Lower leg skin (tissue), 3 donors: Measurements from ENCODE around the gene BANP.

Experiments used
- POLR2A ChIP-seq, 2 donors: fragments of 450-650 bp; IDR thresholded peaks; one replicate each; pipeline ENCODE4 v1.6.1; 2016 to 2017; ENCODE audit warnings: antibody characterized with exemption in 2 of 2, mild to moderate bottlenecking in 1 of 2, moderate library complexity in 1 of 2
- TF ChIP-seq, protein P1 (sequence below), 3 donors: fragments of 450-650 bp; IDR thresholded peaks; one replicate each; pipeline ENCODE4 v1.5.1; 2016; ENCODE audit warnings: antibody characterized with exemption in 3 of 3, mild to moderate bottlenecking in 3 of 3, moderate library complexity in 2 of 3

DNA sequence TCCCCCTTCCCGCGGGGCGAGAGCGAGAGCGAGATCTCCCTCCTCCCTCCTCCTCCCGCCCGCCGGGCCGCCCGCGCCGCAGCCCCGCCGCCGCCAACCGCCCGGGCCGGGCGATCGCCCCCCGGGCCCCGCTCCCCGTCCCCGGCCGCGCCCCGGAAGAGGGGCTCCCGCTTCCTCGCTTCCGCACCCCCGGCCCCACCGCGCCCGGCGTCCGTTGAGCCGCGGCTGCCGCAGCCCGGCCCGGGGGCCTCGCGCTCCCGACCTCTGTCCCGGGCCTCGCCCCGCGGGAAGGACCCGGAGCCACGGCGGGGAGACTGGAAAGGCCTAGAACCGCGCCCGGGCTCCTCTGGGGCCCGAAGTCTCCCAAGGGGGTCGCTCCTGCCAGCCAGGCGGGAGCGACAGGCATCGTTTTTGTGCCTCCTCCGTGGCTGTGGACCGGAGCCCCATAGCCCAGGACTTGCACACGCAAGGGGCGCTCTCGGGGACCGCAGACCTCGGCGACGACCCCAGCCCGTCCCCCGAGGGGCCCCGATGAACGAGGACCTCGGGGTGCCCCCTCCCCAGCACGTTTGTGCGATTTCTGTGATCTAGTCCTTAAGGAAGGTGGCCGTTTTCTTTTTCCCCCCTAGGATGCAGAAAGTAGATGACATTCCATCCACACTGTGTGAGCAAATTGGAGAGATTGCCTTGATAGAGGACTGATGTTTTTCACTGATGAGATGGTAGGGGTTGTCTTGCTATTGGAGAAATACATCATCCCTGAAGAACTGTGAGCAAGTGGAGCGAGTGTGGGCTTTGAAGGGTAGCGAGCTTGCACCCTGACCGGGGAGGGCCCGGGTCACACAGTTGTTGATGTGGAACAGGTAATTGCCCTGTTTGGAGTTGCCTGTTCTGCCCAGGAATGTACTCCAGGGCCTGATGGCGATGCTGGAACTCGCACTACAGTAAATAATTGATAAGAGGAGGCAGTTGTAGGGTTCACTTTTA, 611 bp downstream of the BANP start:
- TF ChIP-seq, protein P1, sequence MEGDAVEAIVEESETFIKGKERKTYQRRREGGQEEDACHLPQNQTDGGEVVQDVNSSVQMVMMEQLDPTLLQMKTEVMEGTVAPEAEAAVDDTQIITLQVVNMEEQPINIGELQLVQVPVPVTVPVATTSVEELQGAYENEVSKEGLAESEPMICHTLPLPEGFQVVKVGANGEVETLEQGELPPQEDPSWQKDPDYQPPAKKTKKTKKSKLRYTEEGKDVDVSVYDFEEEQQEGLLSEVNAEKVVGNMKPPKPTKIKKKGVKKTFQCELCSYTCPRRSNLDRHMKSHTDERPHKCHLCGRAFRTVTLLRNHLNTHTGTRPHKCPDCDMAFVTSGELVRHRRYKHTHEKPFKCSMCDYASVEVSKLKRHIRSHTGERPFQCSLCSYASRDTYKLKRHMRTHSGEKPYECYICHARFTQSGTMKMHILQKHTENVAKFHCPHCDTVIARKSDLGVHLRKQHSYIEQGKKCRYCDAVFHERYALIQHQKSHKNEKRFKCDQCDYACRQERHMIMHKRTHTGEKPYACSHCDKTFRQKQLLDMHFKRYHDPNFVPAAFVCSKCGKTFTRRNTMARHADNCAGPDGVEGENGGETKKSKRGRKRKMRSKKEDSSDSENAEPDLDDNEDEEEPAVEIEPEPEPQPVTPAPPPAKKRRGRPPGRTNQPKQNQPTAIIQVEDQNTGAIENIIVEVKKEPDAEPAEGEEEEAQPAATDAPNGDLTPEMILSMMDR (IDR thresholded peaks at IDR 0.05), result no peak
- TF ChIP-seq POLR2A (IDR thresholded peaks at IDR 0.05), result no peak
